SJSA1 (cell line): ENCODE measurements around the gene C3orf70. TPM values are rescaled to one million over a fixed set of nuclear protein-coding genes. Genes with fewer than 3 reads are reported as not detected.

ENCODE experiments used
- DNase-seq, 2 experiments: peaks; one replicate each; pipeline ENCODE4 v3.0.0-alpha.2; 2015 to 2020; ENCODE audit warnings: low spot score in 2 of 2, low read depth in 1 of 2
- H3K27ac ChIP-seq: fragments of 250-450 bp; sonication (Bioruptor Pico); 2 replicates; pipeline ENCODE4 v1.5.1; 2020; ENCODE audit warnings: mild to moderate bottlenecking, moderate library complexity
- H3K27me3 ChIP-seq: fragments of 250-450 bp; sonication (Bioruptor Pico); replicated peaks from 2 replicates; pipeline ENCODE4 v1.5.1; 2020; ENCODE audit warnings: mild to moderate bottlenecking, moderate library complexity
- H3K36me3 ChIP-seq: fragments of 250-450 bp; sonication (Bioruptor Pico); 2 replicates; pipeline ENCODE4 v1.5.1; 2020; ENCODE audit warnings: mild to moderate bottlenecking
- H3K4me1 ChIP-seq: fragments of 250-450 bp; sonication (Bioruptor Pico); replicated peaks from 2 replicates; pipeline ENCODE4 v1.6.1; 2021; ENCODE audit warnings: mild to moderate bottlenecking
- H3K4me3 ChIP-seq: fragments of 250-450 bp; sonication (Bioruptor Pico); 2 replicates; pipeline ENCODE4 v1.5.1; 2020; ENCODE audit warnings: mild to moderate bottlenecking
- H3K9me3 ChIP-seq: fragments of 250-450 bp; sonication (Bioruptor Pico); replicated peaks from 2 replicates; pipeline ENCODE4 v1.5.1; 2020; ENCODE audit warnings: mild to moderate bottlenecking
- total RNA-seq: library from RNA; depleted of rRNA; stranded (reverse); fragments of >200 nt; shearing (Covaris generic); gene quantifications from 2 replicates; pipeline ENCODE4 v1.2.3, GENCODE V29; 2014

The C3orf70 gene
- total RNA-seq, 1 experiment from 2014 or later, result 0.08 TPM

- H3K4me1 ChIP-seq, result no peaks in the 10 kb centered on the region
- H3K27me3 ChIP-seq, result no peaks in the 10 kb centered on the region; the same call in 1 of the 2 replicates
- no peaks in the 10 kb centered on the region for H3K36me3 ChIP-seq
Observed at GRCh38 chr3:185089751-185090150, 63.1 kb downstream of the C3orf70 start.

GRCh38 chr3:185089343-185089742, 63.5 kb downstream of the C3orf70 start:
- no peak for DNase-seq
- H3K27me3 ChIP-seq, result no peaks in the 10 kb centered on the region
- H3K9me3 ChIP-seq, result no peaks in the 10 kb centered on the region
- H3K27ac ChIP-seq, result no peak overlapping the region
- no peaks in the 10 kb centered on the region for H3K36me3 ChIP-seq
- H3K4me3 ChIP-seq, result no peak overlapping the region
- H3K4me1 ChIP-seq, result no peaks in the 10 kb centered on the region

More at GRCh38 chr3:185089751-185090150, 63.1 kb downstream of the C3orf70 start:
- no peak for DNase-seq
- H3K9me3 ChIP-seq, result no peaks in the 10 kb centered on the region
- no peak overlapping the region for H3K4me3 ChIP-seq
- no peak overlapping the region for H3K27ac ChIP-seq

GRCh38 chr3:185087419-185087818, 65.4 kb downstream of the C3orf70 start:
- Histone ChIP-seq H3K27ac (no peak overlapping the region), H3K4me3 (no peak overlapping the region), H3K27me3 (no peaks in the 10 kb centered on the region), H3K36me3 (no peaks in the 10 kb centered on the region), H3K4me1 (no peaks in the 10 kb centered on the region), H3K9me3 (no peaks in the 10 kb centered on the region)
- no peak for DNase-seq

- H3K36me3 ChIP-seq, result no peaks in the 10 kb centered on the region
- no peaks in the 10 kb centered on the region for H3K9me3 ChIP-seq
- H3K4me1 ChIP-seq, result no peaks in the 10 kb centered on the region
- no peak overlapping the region for H3K27ac ChIP-seq
- H3K27me3 ChIP-seq, result no peaks in the 10 kb centered on the region
- H3K4me3 ChIP-seq, result no peak overlapping the region
- DNase-seq, result no peak
Observed at GRCh38 chr3:185084901-185085300, 68.0 kb downstream of the C3orf70 start.

GRCh38 chr3:185084402-185084801, 68.5 kb downstream of the C3orf70 start:
- H3K27me3 ChIP-seq, result no peaks in the 10 kb centered on the region
- H3K36me3 ChIP-seq, result no peaks in the 10 kb centered on the region
- no peak overlapping the region for H3K4me3 ChIP-seq
- H3K27ac ChIP-seq, result no peak overlapping the region
- H3K9me3 ChIP-seq, result no peaks in the 10 kb centered on the region
- no peaks in the 10 kb centered on the region for H3K4me1 ChIP-seq
- DNase-seq, result no peak

GRCh38 chr3:185082829-185083228, 70.0 kb downstream of the C3orf70 start:
- Histone ChIP-seq H3K27me3 (no peaks in the 10 kb centered on the region), H3K4me3 (no peak overlapping the region), H3K4me1 (no peaks in the 10 kb centered on the region), H3K9me3 (no peaks in the 10 kb centered on the region), H3K36me3 (no peaks in the 10 kb centered on the region), H3K27ac (no peak overlapping the region)
- DNase-seq, result no peak

- Histone ChIP-seq H3K27ac (no peak overlapping the region), H3K36me3 (no peaks in the 10 kb centered on the region), H3K27me3 (no peaks in the 10 kb centered on the region), H3K4me1 (no peaks in the 10 kb centered on the region), H3K4me3 (no peak overlapping the region), H3K9me3 (no peaks in the 10 kb centered on the region)
- DNase-seq, result no peak
Observed at GRCh38 chr3:185082149-185082548, 70.7 kb downstream of the C3orf70 start.

GRCh38 chr3:185081521-185081920, 71.3 kb downstream of the C3orf70 start:
- DNase-seq, result no peak
- Histone ChIP-seq H3K36me3 (no peaks in the 10 kb centered on the region), H3K9me3 (no peaks in the 10 kb centered on the region), H3K4me1 (no peaks in the 10 kb centered on the region), H3K4me3 (no peak overlapping the region), H3K27ac (no peak overlapping the region), H3K27me3 (no peaks in the 10 kb centered on the region)

- H3K36me3 ChIP-seq, result no peaks in the 10 kb centered on the region
- no peaks in the 10 kb centered on the region for H3K9me3 ChIP-seq
- DNase-seq, result no peak
- H3K27ac ChIP-seq, result no peak overlapping the region
- no peaks in the 10 kb centered on the region for H3K27me3 ChIP-seq
- no peak overlapping the region for H3K4me3 ChIP-seq
- H3K4me1 ChIP-seq, result no peaks in the 10 kb centered on the region
Observed at GRCh38 chr3:185079625-185080024, 73.2 kb downstream of the C3orf70 start.

- Histone ChIP-seq H3K9me3 (no peaks in the 10 kb centered on the region), H3K27ac (no peak overlapping the region), H3K36me3 (no peaks in the 10 kb centered on the region), H3K4me3 (no peak overlapping the region), H3K27me3 (no peaks in the 10 kb centered on the region), H3K4me1 (no peaks in the 10 kb centered on the region)
- no peak for DNase-seq
Observed at GRCh38 chr3:185076219-185076618, 76.6 kb downstream of the C3orf70 start.

- Histone ChIP-seq H3K4me1 (no peaks in the 10 kb centered on the region), H3K27me3 (no peaks in the 10 kb centered on the region), H3K36me3 (no peaks in the 10 kb centered on the region), H3K27ac (no peak overlapping the region), H3K9me3 (no peaks in the 10 kb centered on the region), H3K4me3 (no peak overlapping the region)
- no peak for DNase-seq
Observed at GRCh38 chr3:185075547-185075946, 77.3 kb downstream of the C3orf70 start.

GRCh38 chr3:185071287-185071800, 81.5 kb downstream of the C3orf70 start:
- Histone ChIP-seq H3K27ac (no peak overlapping the region), H3K27me3 (no peaks in the 10 kb centered on the region), H3K36me3 (no peaks in the 10 kb centered on the region), H3K4me3 (no peak overlapping the region), H3K9me3 (no peaks in the 10 kb centered on the region), H3K4me1 (no peaks in the 10 kb centered on the region)
- DNase-seq, result no peak

- H3K4me1 ChIP-seq, result no peaks in the 10 kb centered on the region
- H3K27me3 ChIP-seq, result no peaks in the 10 kb centered on the region
- DNase-seq, result no peak
- H3K36me3 ChIP-seq, result no peaks in the 10 kb centered on the region
- no peaks in the 10 kb centered on the region for H3K9me3 ChIP-seq
- H3K27ac ChIP-seq, result no peak overlapping the region
- H3K4me3 ChIP-seq, result no peak overlapping the region
Observed at GRCh38 chr3:185070491-185071286, 82.2 kb downstream of the C3orf70 start.

- Histone ChIP-seq H3K4me3 (no peak overlapping the region), H3K9me3 (no peaks in the 10 kb centered on the region), H3K27ac (no peak overlapping the region), H3K36me3 (no peaks in the 10 kb centered on the region), H3K4me1 (no peaks in the 10 kb centered on the region), H3K27me3 (no peaks in the 10 kb centered on the region)
- DNase-seq, result no peak
Observed at GRCh38 chr3:185069037-185070030, 83.5 kb downstream of the C3orf70 start.
